Measurements from ENCODE around the gene SLC6A4. TPM values are rescaled to one million over a fixed set of nuclear protein-coding genes. Genes with fewer than 3 reads are reported as not detected.

Gene SLC6A4
- total and polyA plus RNA-seq, 2 of the 8 experiments (the other 6 are each of a cell fraction or from before 2014, with no cell fraction given) = 0.09 to 0.33 TPM

DNA sequence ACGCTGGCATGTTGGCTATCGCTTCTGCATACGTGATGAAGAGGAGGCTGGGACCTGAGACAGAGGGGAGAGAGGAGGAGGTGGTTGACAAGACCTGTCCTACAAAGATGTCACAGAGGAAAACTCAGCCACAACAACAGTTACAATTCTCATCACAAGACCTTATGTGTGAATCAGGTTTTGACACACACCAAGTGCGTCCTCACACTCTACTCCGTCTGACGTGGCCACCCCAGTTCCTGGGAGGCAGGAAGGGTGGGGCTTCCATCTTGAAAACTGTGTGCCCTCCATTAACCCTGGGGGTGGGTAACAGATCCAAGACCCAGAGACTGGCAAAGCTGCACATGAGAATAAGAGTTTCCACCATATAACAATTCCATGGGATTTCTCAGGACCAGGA lies 24.1 kb downstream of the SLC6A4 start:
- H2BK5ac ChIP-seq (ENCODE audit: low read depth, low read length) = no peak overlapping the region
- no peak overlapping the region for H2BK20ac ChIP-seq (ENCODE audit: low read length)
- H3K56ac ChIP-seq (replicated peaks; ENCODE audit: insufficient read length, low read depth, low read length) = no peak overlapping the region
- DNase-seq (ENCODE audit: low read depth in 1 of 2, low spot score in 2 of 2) (no peak), FAIRE-seq (no peak)
- no peaks in the 10 kb centered on the region for H3K79me2 ChIP-seq (ENCODE audit: control insufficient read depth in 1 of 2, insufficient read depth in 2 of 2, low read length in 2 of 2)
- H4K8ac ChIP-seq (ENCODE audit: extremely low read depth, insufficient read depth, low read length) = no peak overlapping the region
- H3K4me2 ChIP-seq (ENCODE audit: insufficient read depth in 1 of 2, low read depth in 2 of 2, low read length in 2 of 2) = no peak overlapping the region
- CTCF ChIA-PET (ENCODE audit: partially characterized antibody) = interaction anchor here (1.1 to 1.6 kb wide), 3 partner anchors 12 to 87 kb away, joined by 3 to 7 read pairs (median 3); no protein-coding TSS in a partner anchor
- no peaks in the 10 kb centered on the region for H3K79me1 ChIP-seq (ENCODE audit: low read depth, low read length)
- H3K27ac ChIP-seq (ENCODE audit: low read depth, low read length) = no peak overlapping the region
- H2BK120ac ChIP-seq (replicated peaks; ENCODE audit: low read depth, low read length) = no peak overlapping the region
- no peak overlapping the region for H4K91ac ChIP-seq (replicated peaks; ENCODE audit: insufficient read length, low read length)
- H3K4me3 ChIP-seq (ENCODE audit: extremely low read depth in 1 of 4, insufficient read depth in 2 of 4, low read depth in 3 of 4, low read length in 4 of 4) = no peak overlapping the region
- H3K36me3 ChIP-seq (ENCODE audit: control insufficient read depth in 2 of 4, insufficient read depth in 4 of 4, low read length in 3 of 4) = no peaks in the 10 kb centered on the region
- H3K9ac ChIP-seq (replicated peaks in 1 of 4; ENCODE audit: extremely low read depth in 1 of 4, low read depth in 3 of 4, low read length in 3 of 4) = no peak overlapping the region
- TF ChIP-seq CEBPB (IDR thresholded peaks at IDR 0.05; ENCODE audit: low read depth, low read length) (no peak), TAF7 (optimal IDR thresholded peaks at IDR 0.05; ENCODE audit: borderline replicate concordance, low read depth, low read length) (no peak), NRF1 (IDR thresholded peaks at IDR 0.05; ENCODE audit: low read depth, low read length) (no peak), ZNF274 (IDR thresholded peaks at IDR 0.05; ENCODE audit: borderline replicate concordance, extremely low read depth, low read length) (no peak), RAD21 (IDR thresholded peaks at IDR 0.05 in 1 of 2, conservative IDR thresholded peaks at IDR 0.05 in 1 of 2; ENCODE audit: low read depth in 2 of 2, low read length in 2 of 2) (no peak), ATF3 (IDR thresholded peaks at IDR 0.05; ENCODE audit: insufficient read depth, low read depth, low read length) (no peak)
- H2BK15ac ChIP-seq (ENCODE audit: low read length) = no peak overlapping the region
- no peak overlapping the region for H4K5ac ChIP-seq (ENCODE audit: insufficient read length, low read depth, low read length)
- H2AK5ac ChIP-seq (ENCODE audit: low read depth, low read length) = no peak overlapping the region
- no peaks in the 10 kb centered on the region; the same call in 1 of the 2 replicates for H3K23me2 ChIP-seq (ENCODE audit: low read depth, low read length)
- no peak overlapping the region for H3K4ac ChIP-seq (replicated peaks; ENCODE audit: insufficient read length, low read depth, low read length)
- H3K4me1 ChIP-seq (replicated peaks in 1 of 4; ENCODE audit: control insufficient read depth in 3 of 4, insufficient read depth in 4 of 4, low read length in 3 of 4) = no peaks in the 10 kb centered on the region
- 90% methylated on average over 6 of the region's 6 CpGs; no CpG with 5 or more reads in 1 of the 2 experiments for WGBS, 2 experiments (ENCODE audit: extremely low coverage in 1 of 2, insufficient coverage in 1 of 2, insufficient read length in 1 of 2, insufficient replicate concordance in 2 of 2, low coverage in 1 of 2, low lambda C conversion rate in 2 of 2, missing lambda C conversion rate in 1 of 2)
- no peak overlapping the region for H2BK12ac ChIP-seq (ENCODE audit: low read depth, low read length)
- H3K23ac ChIP-seq (ENCODE audit: insufficient read length) = no peak overlapping the region
- H2AFZ ChIP-seq (ENCODE audit: low read length) = no peak overlapping the region
- no peaks in the 10 kb centered on the region for H3K27me3 ChIP-seq (replicated peaks in 1 of 4; ENCODE audit: control insufficient read depth in 3 of 4, extremely low read depth in 1 of 4, insufficient read depth in 3 of 4, low read length in 3 of 4)
- no peak overlapping the region for H3K18ac ChIP-seq (ENCODE audit: extremely low read depth, low read length)
- POLR2A ChIA-PET (ENCODE audit: partially characterized antibody) = interaction anchor here (1.0 to 1.1 kb wide), 2 partner anchors 10 to 33 kb away, joined by 3 read pairs; no protein-coding TSS in a partner anchor
- no peaks in the 10 kb centered on the region for H3K9me3 ChIP-seq (ENCODE audit: insufficient read depth in 2 of 2, low read depth in 1 of 2, low read length in 1 of 2)
- H3K14ac ChIP-seq (ENCODE audit: insufficient read length) = no peak overlapping the region
- no peaks in the 10 kb centered on the region for H4K20me1 ChIP-seq (replicated peaks in 1 of 2; ENCODE audit: control insufficient read depth in 1 of 2, insufficient read depth in 2 of 2, low read length in 2 of 2)

All from H1 (cell line).